HL-60 (cell line): ENCODE measurements around the gene DMRT2.

Experiments used
- GABPA ChIP-seq: IDR thresholded peaks from 2 replicates; pipeline ENCODE4 v1.6.1; 2012; ENCODE audit warnings: low read depth
- POLR2AphosphoS5 ChIP-seq: IDR thresholded peaks from 2 replicates; pipeline ENCODE4 v1.6.1; 2012; ENCODE audit warnings: low read depth
- TF ChIP-seq, protein P1 (sequence below): IDR thresholded peaks from one replicate; pipeline ENCODE4 v1.5.1; 2011; ENCODE audit warnings: low read length, control low read depth, inconsistent platforms; ENCODE audit not compliant: insufficient read depth
- TF ChIP-seq, protein P2 (sequence below): IDR thresholded peaks from 2 replicates; pipeline ENCODE4 v1.6.1; 2012; ENCODE audit warnings: low read depth; ENCODE audit not compliant: insufficient replicate concordance

DNA sequence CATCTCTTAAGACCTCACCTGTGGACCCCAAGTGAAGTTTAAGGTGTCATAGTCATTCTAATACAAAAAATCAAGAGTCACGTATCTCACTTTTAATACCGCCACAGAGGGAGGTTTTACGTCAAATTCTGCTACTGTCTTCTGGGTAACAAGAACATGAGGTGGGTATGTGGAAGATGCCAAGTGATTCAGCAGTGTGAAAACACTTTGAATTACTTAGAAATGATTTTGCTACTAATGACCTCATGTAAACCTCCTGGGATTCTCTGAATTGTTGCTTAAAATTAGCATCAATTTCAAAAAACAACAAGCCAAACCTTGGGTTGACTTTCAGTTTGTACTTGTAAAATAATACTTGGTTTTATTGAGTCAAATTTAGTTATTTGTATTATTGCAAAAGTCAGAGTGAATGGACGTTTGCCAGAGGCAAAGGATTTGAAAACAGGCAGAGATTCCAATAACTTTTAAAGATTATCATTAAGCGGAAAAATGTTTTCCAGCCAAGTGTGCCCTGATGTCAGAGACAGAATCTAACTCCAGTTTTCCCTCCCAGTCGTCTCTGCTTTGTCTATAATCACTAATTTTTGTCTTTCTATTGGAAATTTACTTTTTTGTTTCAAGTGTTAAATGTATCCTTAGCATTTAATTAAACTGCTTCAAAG is 8.8 kb downstream of the DMRT2 start:
- TF ChIP-seq, protein P1, sequence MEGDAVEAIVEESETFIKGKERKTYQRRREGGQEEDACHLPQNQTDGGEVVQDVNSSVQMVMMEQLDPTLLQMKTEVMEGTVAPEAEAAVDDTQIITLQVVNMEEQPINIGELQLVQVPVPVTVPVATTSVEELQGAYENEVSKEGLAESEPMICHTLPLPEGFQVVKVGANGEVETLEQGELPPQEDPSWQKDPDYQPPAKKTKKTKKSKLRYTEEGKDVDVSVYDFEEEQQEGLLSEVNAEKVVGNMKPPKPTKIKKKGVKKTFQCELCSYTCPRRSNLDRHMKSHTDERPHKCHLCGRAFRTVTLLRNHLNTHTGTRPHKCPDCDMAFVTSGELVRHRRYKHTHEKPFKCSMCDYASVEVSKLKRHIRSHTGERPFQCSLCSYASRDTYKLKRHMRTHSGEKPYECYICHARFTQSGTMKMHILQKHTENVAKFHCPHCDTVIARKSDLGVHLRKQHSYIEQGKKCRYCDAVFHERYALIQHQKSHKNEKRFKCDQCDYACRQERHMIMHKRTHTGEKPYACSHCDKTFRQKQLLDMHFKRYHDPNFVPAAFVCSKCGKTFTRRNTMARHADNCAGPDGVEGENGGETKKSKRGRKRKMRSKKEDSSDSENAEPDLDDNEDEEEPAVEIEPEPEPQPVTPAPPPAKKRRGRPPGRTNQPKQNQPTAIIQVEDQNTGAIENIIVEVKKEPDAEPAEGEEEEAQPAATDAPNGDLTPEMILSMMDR = no peak
- TF ChIP-seq, protein P2, sequence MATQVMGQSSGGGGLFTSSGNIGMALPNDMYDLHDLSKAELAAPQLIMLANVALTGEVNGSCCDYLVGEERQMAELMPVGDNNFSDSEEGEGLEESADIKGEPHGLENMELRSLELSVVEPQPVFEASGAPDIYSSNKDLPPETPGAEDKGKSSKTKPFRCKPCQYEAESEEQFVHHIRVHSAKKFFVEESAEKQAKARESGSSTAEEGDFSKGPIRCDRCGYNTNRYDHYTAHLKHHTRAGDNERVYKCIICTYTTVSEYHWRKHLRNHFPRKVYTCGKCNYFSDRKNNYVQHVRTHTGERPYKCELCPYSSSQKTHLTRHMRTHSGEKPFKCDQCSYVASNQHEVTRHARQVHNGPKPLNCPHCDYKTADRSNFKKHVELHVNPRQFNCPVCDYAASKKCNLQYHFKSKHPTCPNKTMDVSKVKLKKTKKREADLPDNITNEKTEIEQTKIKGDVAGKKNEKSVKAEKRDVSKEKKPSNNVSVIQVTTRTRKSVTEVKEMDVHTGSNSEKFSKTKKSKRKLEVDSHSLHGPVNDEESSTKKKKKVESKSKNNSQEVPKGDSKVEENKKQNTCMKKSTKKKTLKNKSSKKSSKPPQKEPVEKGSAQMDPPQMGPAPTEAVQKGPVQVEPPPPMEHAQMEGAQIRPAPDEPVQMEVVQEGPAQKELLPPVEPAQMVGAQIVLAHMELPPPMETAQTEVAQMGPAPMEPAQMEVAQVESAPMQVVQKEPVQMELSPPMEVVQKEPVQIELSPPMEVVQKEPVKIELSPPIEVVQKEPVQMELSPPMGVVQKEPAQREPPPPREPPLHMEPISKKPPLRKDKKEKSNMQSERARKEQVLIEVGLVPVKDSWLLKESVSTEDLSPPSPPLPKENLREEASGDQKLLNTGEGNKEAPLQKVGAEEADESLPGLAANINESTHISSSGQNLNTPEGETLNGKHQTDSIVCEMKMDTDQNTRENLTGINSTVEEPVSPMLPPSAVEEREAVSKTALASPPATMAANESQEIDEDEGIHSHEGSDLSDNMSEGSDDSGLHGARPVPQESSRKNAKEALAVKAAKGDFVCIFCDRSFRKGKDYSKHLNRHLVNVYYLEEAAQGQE = no peak
- TF ChIP-seq POLR2AphosphoS5 (no peak), GABPA (no peak)
